ENCODE data around the gene NSUN2. TPM values are rescaled to one million over a fixed set of nuclear protein-coding genes. Genes with fewer than 3 reads are reported as not detected.

Gene NSUN2
- total RNA-seq, 4 donors from 2014 or later, result 27.5 to 134 (median 55.8) TPM

DNA sequence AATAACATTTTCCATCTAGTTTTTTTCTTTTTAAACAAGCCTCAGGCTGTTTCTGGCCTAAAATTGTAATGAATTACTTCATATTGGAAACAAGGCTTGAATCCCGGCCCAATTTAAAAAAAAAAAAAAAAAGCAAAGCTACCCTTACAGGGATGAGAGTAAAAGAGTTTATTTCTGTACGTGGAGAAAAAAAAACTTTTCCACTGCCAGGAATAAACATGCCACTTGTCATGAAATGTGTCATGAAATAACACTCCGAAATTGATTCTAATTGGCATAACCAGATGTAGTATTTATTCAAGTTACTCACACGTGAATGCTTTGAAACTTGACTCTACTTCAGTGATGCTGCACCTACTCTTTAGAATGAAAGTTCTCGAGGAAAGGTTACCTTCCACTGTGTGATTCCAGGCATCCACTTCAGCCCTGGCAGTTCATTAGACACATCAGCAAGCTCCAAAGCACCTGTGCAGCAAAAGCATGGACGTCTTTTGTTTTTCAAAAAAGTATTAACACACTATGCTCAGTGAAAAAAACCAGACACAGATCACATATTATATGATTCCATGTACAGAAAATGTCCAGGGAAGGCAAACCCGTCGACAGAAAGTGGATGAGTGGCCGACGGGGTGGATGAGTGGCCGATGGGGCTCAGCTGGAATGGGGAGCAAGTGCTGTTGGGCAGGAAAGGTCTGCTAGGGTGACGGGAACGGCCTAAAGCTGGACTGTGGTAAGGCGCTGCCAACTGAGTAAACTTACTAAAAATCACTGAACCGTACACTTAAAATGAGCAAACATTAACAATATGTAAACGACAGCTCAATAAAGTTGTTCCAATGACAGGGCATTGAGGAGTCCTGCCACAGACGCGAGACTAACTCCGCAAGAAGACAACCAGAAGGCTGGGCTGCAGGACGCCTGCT lies 21.2 kb downstream of the NSUN2 start:
- Histone ChIP-seq H3K27me3 (no peaks in the 10 kb centered on the region), H3K4me1 (no peaks in the 10 kb centered on the region), H3K9me3 (no peaks in the 10 kb centered on the region), H3K27ac (no peak overlapping the region), H3K4me3 (no peak overlapping the region), H3K36me3 (peaks cover 0 to 94% (median under 1%) of the 10 kb centered on the region in 3 donors)
- no peak for TF ChIP-seq POLR2A (IDR thresholded peaks at IDR 0.05)
- TF ChIP-seq, protein P1, sequence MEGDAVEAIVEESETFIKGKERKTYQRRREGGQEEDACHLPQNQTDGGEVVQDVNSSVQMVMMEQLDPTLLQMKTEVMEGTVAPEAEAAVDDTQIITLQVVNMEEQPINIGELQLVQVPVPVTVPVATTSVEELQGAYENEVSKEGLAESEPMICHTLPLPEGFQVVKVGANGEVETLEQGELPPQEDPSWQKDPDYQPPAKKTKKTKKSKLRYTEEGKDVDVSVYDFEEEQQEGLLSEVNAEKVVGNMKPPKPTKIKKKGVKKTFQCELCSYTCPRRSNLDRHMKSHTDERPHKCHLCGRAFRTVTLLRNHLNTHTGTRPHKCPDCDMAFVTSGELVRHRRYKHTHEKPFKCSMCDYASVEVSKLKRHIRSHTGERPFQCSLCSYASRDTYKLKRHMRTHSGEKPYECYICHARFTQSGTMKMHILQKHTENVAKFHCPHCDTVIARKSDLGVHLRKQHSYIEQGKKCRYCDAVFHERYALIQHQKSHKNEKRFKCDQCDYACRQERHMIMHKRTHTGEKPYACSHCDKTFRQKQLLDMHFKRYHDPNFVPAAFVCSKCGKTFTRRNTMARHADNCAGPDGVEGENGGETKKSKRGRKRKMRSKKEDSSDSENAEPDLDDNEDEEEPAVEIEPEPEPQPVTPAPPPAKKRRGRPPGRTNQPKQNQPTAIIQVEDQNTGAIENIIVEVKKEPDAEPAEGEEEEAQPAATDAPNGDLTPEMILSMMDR (IDR thresholded peaks at IDR 0.05), result no peak
- no peak for DNase-seq

DNA sequence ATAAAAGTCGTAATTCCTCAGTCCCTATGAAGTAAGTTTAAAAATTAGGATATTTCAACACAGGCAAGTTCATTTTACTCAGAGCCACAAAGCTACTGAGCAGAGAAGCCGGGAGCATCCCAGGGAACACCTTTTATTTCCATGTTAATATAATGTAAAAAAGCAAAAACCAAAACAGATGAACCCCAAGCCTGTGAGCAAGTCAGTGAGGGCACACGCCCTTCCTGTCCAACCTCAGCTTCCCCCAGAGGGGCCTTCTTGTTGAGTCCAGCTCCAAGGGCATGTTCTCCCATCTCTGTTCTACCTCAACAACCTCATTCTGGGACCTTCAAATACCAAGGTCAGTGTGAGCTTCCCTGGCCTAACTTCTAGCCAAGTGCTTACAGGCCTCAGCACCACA lies 24.8 kb downstream of the NSUN2 start:
- Histone ChIP-seq H3K9me3 (no peaks in the 10 kb centered on the region), H3K4me1 (no peaks in the 10 kb centered on the region), H3K4me3 (no peak overlapping the region), H3K36me3 (peaks cover 0 to 100% (median 2%) of the 10 kb centered on the region in 3 donors), H3K27ac (no peak overlapping the region), H3K27me3 (no peaks in the 10 kb centered on the region)
- no peak for TF ChIP-seq POLR2A (IDR thresholded peaks at IDR 0.05)
- TF ChIP-seq, protein P1 (IDR thresholded peaks at IDR 0.05), result no peak
- no peak for DNase-seq

DNA sequence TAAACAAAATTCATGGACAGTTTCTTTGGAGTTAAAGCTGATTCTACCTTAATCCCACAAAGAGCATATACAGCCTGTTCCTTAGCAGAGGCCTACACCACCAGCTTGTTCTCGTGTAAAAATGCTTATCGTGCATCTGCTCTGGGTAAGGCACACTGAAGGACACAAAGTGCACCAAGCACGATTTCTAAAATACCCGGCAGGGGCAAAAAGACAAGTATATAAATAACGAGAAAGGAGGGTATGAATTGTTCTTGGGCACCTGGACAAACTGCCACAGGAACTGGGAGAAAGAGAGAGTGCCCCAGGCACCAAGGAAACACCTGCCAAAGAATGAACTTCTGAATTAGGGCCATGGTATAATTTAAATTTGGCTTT lies 25.3 kb downstream of the NSUN2 start:
- Histone ChIP-seq H3K27me3 (no peaks in the 10 kb centered on the region), H3K27ac (no peak overlapping the region), H3K36me3 (peaks cover 0 to 100% (median 2%) of the 10 kb centered on the region in 3 donors), H3K4me3 (no peak overlapping the region), H3K4me1 (no peaks in the 10 kb centered on the region), H3K9me3 (no peaks in the 10 kb centered on the region)
- TF ChIP-seq, protein P1 (IDR thresholded peaks at IDR 0.05), result no peak
- no peak for TF ChIP-seq POLR2A (IDR thresholded peaks at IDR 0.05)
- DNase-seq, result no peak

DNA sequence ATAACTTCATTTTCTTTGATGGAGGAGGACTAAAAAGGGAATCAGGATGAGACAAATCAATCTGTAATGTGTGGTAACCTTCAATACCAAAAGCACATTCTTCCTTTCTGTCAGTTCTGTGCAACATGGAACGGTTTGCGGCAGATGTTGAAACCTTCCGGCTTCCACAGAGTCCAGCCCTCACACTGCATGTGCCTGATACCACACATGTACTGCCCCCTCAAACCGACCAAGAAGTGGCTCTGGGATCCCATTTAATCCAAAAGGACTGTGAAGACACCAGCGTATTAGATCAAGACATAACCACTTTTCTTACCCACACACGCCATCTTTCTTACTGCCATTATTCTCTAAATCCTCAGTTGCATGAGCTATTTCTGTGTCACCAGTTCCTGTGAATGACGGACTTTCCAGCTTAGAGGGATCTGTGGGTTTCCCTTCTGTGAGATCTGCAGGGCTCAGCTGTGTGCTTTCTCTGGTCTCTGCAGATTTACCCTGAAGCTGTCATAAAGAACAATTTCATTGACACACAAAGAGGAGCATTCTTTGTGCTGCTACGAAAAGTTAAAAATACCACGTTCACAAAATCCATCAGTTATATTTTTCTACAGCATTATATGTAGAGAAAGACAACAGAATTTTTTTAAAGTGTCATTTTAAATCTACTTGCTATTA lies 25.8 kb downstream of the NSUN2 start:
- DNase-seq, result no peak
- H3K27ac ChIP-seq, result no peak overlapping the region
- no peaks in the 10 kb centered on the region for H3K4me1 ChIP-seq
- no peak for TF ChIP-seq POLR2A (IDR thresholded peaks at IDR 0.05)
- TF ChIP-seq, protein P1 (IDR thresholded peaks at IDR 0.05), result no peak
- H3K36me3 ChIP-seq, result peaks cover 0 to 100% (median 2%) of the 10 kb centered on the region in 3 donors
- H3K4me3 ChIP-seq, result no peak overlapping the region
- no peaks in the 10 kb centered on the region for H3K27me3 ChIP-seq
- H3K9me3 ChIP-seq, result no peaks in the 10 kb centered on the region

DNA sequence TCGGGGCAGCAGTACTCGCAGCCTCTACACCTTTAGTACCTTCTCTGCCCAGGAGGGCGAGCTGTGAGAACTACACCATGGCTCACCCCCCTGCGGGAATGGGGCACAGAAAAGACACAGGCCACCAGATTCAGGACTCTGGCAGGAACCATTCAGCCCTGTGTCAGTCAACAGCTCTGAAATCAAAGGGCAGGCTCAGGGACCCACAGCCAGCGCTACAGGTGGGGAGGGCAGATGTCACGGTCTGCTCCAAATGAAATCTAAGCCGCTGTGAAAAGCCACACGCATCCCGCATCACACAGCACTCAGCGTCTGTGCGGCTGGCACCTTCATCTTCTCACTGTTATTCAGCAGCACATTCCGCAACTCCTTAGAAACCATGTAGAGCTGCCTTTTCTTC lies 27.9 kb downstream of the NSUN2 start:
- H3K9me3 ChIP-seq, result no peaks in the 10 kb centered on the region
- DNase-seq, result no peak
- H3K36me3 ChIP-seq, result peaks cover 0 to 100% (median 2%) of the 10 kb centered on the region in 3 donors
- no peaks in the 10 kb centered on the region for H3K27me3 ChIP-seq
- no peak overlapping the region for H3K4me3 ChIP-seq
- H3K27ac ChIP-seq, result no peak overlapping the region
- no peaks in the 10 kb centered on the region for H3K4me1 ChIP-seq
- TF ChIP-seq, protein P1 (IDR thresholded peaks at IDR 0.05), result no peak
- TF ChIP-seq POLR2A (IDR thresholded peaks at IDR 0.05), result no peak
